CD4-positive, alpha-beta T cell treated with Interleukin-17A for 4 hours (primary cell): ENCODE results near the gene NTHL1.

Source experiments
- DNase-seq: peaks from one replicate; pipeline ENCODE4 v3.0.0-alpha.2; 2020; ENCODE audit warnings: mixed read lengths

Gene NTHL1

GRCh38 chr16:2007081-2007836 lies 40.4 kb downstream of the NTHL1 start:
- no peak for DNase-seq

GRCh38 chr16:2006317-2006716 lies 41.3 kb downstream of the NTHL1 start:
- DNase-seq: no peak

- no peak for DNase-seq
Observed at GRCh38 chr16:2005646-2006045, 42.0 kb downstream of the NTHL1 start.

GRCh38 chr16:2004795-2005517 lies 42.7 kb downstream of the NTHL1 start:
- no peak for DNase-seq

GRCh38 chr16:2003827-2004641 lies 43.6 kb downstream of the NTHL1 start:
- DNase-seq: peak; percentile 89

GRCh38 chr16:2003231-2003826 lies 44.3 kb downstream of the NTHL1 start:
- DNase-seq: no peak

GRCh38 chr16:2002406-2003230 lies 45.0 kb downstream of the NTHL1 start:
- no peak for DNase-seq

- no peak for DNase-seq
Observed at GRCh38 chr16:2001456-2002355, 45.9 kb downstream of the NTHL1 start.

GRCh38 chr16:2001035-2001434 lies 46.6 kb downstream of the NTHL1 start:
- no peak for DNase-seq

GRCh38 chr16:1999866-2000514 lies 47.6 kb downstream of the NTHL1 start:
- DNase-seq: no peak

- DNase-seq: no peak
Observed at GRCh38 chr16:1998852-1999801, 48.5 kb downstream of the NTHL1 start.

- DNase-seq: no peak
Observed at GRCh38 chr16:1998360-1998835, 49.2 kb downstream of the NTHL1 start.

GRCh38 chr16:1997494-1998359 lies 49.9 kb downstream of the NTHL1 start:
- DNase-seq: no peak

- no peak for DNase-seq
Observed at GRCh38 chr16:1993731-1994131, 53.9 kb downstream of the NTHL1 start.

- no peak for DNase-seq
Observed at GRCh38 chr16:1992704-1993317, 54.8 kb downstream of the NTHL1 start.

GRCh38 chr16:1991948-1992703 lies 55.5 kb downstream of the NTHL1 start:
- peak; percentile 100 for DNase-seq

- no peak for DNase-seq
Observed at GRCh38 chr16:1991588-1991947, 56.1 kb downstream of the NTHL1 start.
